PC-9 (cell line): ENCODE results near the gene HOXC9. TPM values are rescaled to one million over a fixed set of nuclear protein-coding genes. Genes with fewer than 3 reads are reported as not detected.

ENCODE experiments used
- BruUV-seq: library from RNA; stranded (reverse); fragments of 400-500 nt; replicated peaks from 2 replicates; lab custom pipeline; 2021; lab: Mats Ljungman, UMichigan
- CTCF ChIA-PET: fragments of 300-600 bp; sonication (Branson Sonifier 250); formaldehyde crosslinking; loops from one replicate; lab custom pipeline; 2022; ENCODE audit warnings: antibody characterized with exemption; lab: Charles Lee
- POLR2A ChIA-PET: fragments of 300-600 bp; sonication (Branson Sonifier 250); formaldehyde crosslinking; loops from one replicate; lab custom pipeline; 2022; ENCODE audit warnings: antibody characterized with exemption; ENCODE audit not compliant: unreplicated experiment; lab: Charles Lee
- DNase-seq, 2 experiments: peaks; one replicate each; pipeline versions ENCODE4 v3.0.0 to v3.0.0-alpha.2; 2015 to 2022; ENCODE audit warnings: mixed read lengths in 1 of 2
- H2AFZ ChIP-seq: fragments of 200-600 bp; sonication (generic); 2 replicates; pipeline ENCODE4 v1.8.1; 2017; ENCODE audit warnings: antibody characterized with exemption
- H3F3A ChIP-seq: fragments of 200-600 bp; sonication (generic); 2 replicates; pipeline ENCODE4 v1.8.1; 2017; ENCODE audit warnings: antibody characterized with exemption, mild to moderate bottlenecking, low read depth; ENCODE audit not compliant: insufficient read depth
- H3K27ac ChIP-seq: fragments of 200-600 bp; sonication (generic); 2 replicates; pipeline ENCODE4 v1.6.1; 2016; ENCODE audit warnings: mixed run types
- H3K27me3 ChIP-seq: fragments of 200-600 bp; sonication (generic); 2 replicates; pipeline ENCODE4 v1.6.1; 2016; ENCODE audit warnings: low read depth, mixed run types; ENCODE audit not compliant: insufficient read depth
- H3K36me3 ChIP-seq: fragments of 200-600 bp; sonication (generic); 2 replicates; pipeline ENCODE4 v1.6.1; 2016; ENCODE audit warnings: low read depth, mixed run types
- H3K4me1 ChIP-seq: fragments of 200-600 bp; sonication (generic); replicated peaks from 2 replicates; pipeline ENCODE4 v1.6.1; 2016; ENCODE audit warnings: mixed run types; ENCODE audit not compliant: insufficient read depth
- H3K4me2 ChIP-seq: fragments of 200-600 bp; sonication (generic); 2 replicates; pipeline ENCODE4 v1.6.1; 2017; ENCODE audit warnings: mixed run types
- H3K4me3 ChIP-seq: fragments of 200-600 bp; sonication (generic); 2 replicates; pipeline ENCODE4 v1.6.1; 2016; ENCODE audit warnings: mixed run types
- H3K79me2 ChIP-seq: fragments of 200-600 bp; sonication (generic); 2 replicates; pipeline ENCODE4 v1.6.1; 2017; ENCODE audit warnings: low read depth, mixed run types
- H3K9me2 ChIP-seq: fragments of 200-600 bp; sonication (generic); 2 replicates; pipeline ENCODE4 v1.8.1; 2017; ENCODE audit warnings: mild to moderate bottlenecking; ENCODE audit not compliant: insufficient read depth
- H3K9me3 ChIP-seq: fragments of 200-600 bp; sonication (generic); 2 replicates; pipeline ENCODE4 v1.8.1; 2016; ENCODE audit warnings: low read depth; ENCODE audit not compliant: insufficient read depth
- H4K20me1 ChIP-seq: fragments of 200-600 bp; sonication (generic); 2 replicates; pipeline ENCODE4 v1.8.1; 2017; ENCODE audit not compliant: insufficient read depth
- EZH2 ChIP-seq: fragments of 200-600 bp; sonication (generic); IDR thresholded peaks from 2 replicates; pipeline ENCODE4 v1.8.0; 2017; ENCODE audit warnings: antibody characterized with exemption, low read depth
- intact Hi-C: fragments of 100-400 bp; cut with micrococcal nuclease; formaldehyde crosslinking; loops from one replicate; pipeline ENCODE4 v1.10.0; 2022; ENCODE audit not compliant: unreplicated experiment
- total RNA-seq: library from RNA; stranded (reverse); gene quantifications from 2 replicates; pipeline ENCODE4 v1.2.3, GENCODE V29; 2021
- TF ChIP-seq, protein P1 (sequence below): fragments of 200-600 bp; sonication (generic); conservative IDR thresholded peaks from 2 replicates; pipeline ENCODE4 v1.6.1; 2017; ENCODE audit warnings: mixed run types, antibody characterized with exemption, mild to moderate bottlenecking, moderate library complexity

HOXC9 gene
- total RNA-seq, 1 experiment from 2014 or later, result 10.2 TPM

DNA sequence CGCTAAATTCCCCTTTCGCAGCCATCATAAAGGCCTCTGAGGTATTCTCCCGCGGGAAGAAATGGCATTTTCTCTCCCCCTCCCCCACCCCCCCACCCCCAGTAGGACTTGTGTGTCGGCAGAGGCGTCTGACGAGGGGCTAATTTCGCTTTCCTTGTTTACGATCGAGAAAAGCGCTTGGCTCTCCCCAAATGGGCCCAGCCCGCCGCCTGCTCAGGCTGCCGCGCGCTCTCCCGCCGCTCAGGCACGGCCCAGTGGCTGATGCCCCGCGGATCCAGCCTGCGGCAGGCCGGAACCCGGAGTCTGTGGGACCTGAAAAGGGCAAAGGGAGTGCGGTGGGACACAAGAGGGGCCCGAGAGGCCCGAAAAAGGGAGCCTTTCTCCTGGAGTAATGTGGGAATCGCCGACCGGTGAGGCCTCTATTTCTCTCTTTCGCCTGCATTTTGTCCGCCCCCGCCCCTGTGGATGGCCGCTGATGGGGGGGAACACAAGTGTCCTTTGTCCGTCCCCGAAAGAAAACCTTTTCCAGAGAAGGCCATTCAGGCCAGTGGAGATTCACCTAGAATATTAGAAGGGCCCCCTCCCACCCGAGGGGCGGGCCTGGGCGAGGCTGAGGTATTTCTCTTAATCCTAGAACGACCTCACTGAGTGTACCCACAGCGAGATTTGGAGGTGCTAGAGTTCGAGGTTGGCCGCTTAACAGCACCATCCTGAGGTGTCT, 19.3 kb downstream of the HOXC9 start:
- H3K4me3 ChIP-seq, result no peak overlapping the region

GRCh38 chr12:54019924-54020590, 20.1 kb downstream of the HOXC9 start:
- no peaks in the 10 kb centered on the region; the same call in 1 of the 2 replicates for H3K4me1 ChIP-seq
- H3K27ac ChIP-seq, result no peak overlapping the region
- no peak overlapping the region for H3K4me3 ChIP-seq
- H3F3A ChIP-seq, result no peaks in the 10 kb centered on the region
- no peaks in the 10 kb centered on the region for H3K27me3 ChIP-seq
- no peaks in the 10 kb centered on the region for H3K79me2 ChIP-seq
- intact Hi-C loops, result no loop called here
- no peaks in the 10 kb centered on the region for H3K9me2 ChIP-seq
- no peak for TF ChIP-seq EZH2
- TF ChIP-seq, protein P1, sequence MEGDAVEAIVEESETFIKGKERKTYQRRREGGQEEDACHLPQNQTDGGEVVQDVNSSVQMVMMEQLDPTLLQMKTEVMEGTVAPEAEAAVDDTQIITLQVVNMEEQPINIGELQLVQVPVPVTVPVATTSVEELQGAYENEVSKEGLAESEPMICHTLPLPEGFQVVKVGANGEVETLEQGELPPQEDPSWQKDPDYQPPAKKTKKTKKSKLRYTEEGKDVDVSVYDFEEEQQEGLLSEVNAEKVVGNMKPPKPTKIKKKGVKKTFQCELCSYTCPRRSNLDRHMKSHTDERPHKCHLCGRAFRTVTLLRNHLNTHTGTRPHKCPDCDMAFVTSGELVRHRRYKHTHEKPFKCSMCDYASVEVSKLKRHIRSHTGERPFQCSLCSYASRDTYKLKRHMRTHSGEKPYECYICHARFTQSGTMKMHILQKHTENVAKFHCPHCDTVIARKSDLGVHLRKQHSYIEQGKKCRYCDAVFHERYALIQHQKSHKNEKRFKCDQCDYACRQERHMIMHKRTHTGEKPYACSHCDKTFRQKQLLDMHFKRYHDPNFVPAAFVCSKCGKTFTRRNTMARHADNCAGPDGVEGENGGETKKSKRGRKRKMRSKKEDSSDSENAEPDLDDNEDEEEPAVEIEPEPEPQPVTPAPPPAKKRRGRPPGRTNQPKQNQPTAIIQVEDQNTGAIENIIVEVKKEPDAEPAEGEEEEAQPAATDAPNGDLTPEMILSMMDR, result no peak
- DNase-seq, result no peak
- no peaks in the 10 kb centered on the region for H4K20me1 ChIP-seq
- BruUV-seq, result no TSS peak
- no peaks in the 10 kb centered on the region for H3K36me3 ChIP-seq
- CTCF ChIA-PET, result no interaction called here
- no peaks in the 10 kb centered on the region for H3K9me3 ChIP-seq
- H2AFZ ChIP-seq, result no peak overlapping the region
- POLR2A ChIA-PET, result no interaction called here
- H3K4me2 ChIP-seq, result no peak overlapping the region

More for the DNA sequence above, 19.3 kb downstream of the HOXC9 start:
- no TSS peak for BruUV-seq
- ChIA-PET POLR2A (no interaction called here), CTCF (no interaction called here)
- Histone ChIP-seq H2AFZ (no peak overlapping the region), H3F3A (no peaks in the 10 kb centered on the region), H3K4me2 (no peak overlapping the region), H3K27me3 (no peaks in the 10 kb centered on the region), H3K79me2 (no peaks in the 10 kb centered on the region), H3K4me1 (no peaks in the 10 kb centered on the region; the same call in 1 of the 2 replicates), H3K27ac (no peak overlapping the region), H4K20me1 (no peaks in the 10 kb centered on the region), H3K36me3 (no peaks in the 10 kb centered on the region), H3K9me2 (no peaks in the 10 kb centered on the region), H3K9me3 (no peaks in the 10 kb centered on the region)
- intact Hi-C loops, result no loop called here
- DNase-seq, result no peak
- no peak for TF ChIP-seq EZH2
- TF ChIP-seq, protein P1, result no peak

- BruUV-seq, result no TSS peak
- POLR2A ChIA-PET, result no interaction called here
These were observed 20.8 kb downstream of the HOXC9 start for GRCh38 chr12:54020591-54021405.

More at GRCh38 chr12:54020591-54021405, 20.8 kb downstream of the HOXC9 start:
- intact Hi-C loops, result no loop called here
- TF ChIP-seq EZH2, result no peak
- TF ChIP-seq, protein P1, result no peak
- no peak for DNase-seq
- Histone ChIP-seq H3K9me2 (no peaks in the 10 kb centered on the region), H4K20me1 (no peaks in the 10 kb centered on the region), H3K9me3 (no peaks in the 10 kb centered on the region), H3K36me3 (no peaks in the 10 kb centered on the region), H3K79me2 (no peaks in the 10 kb centered on the region), H3K4me3 (no peak overlapping the region), H3F3A (no peaks in the 10 kb centered on the region), H3K27ac (no peak overlapping the region), H2AFZ (no peak overlapping the region), H3K4me2 (no peak overlapping the region), H3K27me3 (no peaks in the 10 kb centered on the region), H3K4me1 (no peaks in the 10 kb centered on the region; the same call in 1 of the 2 replicates)
- CTCF ChIA-PET, result no interaction called here
